Measurements from ENCODE around the gene GPC5. TPM values are rescaled to one million over a fixed set of nuclear protein-coding genes. Genes with fewer than 3 reads are reported as not detected.

The GPC5 gene
- total RNA-seq, 1 experiment from 2014 or later, result 0.15 TPM

DNA sequence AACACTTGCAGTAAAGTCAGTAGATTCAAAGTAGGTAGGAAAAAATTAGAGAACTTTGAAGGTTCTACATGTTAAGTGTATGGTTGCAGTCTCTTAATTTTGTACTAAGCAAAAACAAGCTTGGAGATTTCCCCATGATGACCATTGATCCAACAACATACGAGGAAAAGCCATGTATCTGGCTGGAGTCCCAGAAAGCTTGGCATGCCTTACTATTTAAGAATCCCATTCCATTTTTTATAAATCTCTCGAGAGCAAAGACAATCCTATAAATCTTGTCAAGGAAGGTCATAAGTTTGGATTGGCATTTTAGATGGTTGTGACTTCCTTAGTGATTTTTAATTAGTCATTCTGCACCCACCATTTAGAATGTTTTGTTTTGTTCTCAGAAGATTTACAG lies 495.9 kb downstream of the GPC5 start:
- no peaks in the 10 kb centered on the region for H3K23me2 ChIP-seq (ENCODE audit: insufficient read length, low read depth, low read length, poor library complexity, severe bottlenecking)
- no peak overlapping the region for H3K23ac ChIP-seq (ENCODE audit: insufficient read length, low read depth, low read length)
- H4K8ac ChIP-seq (replicated peaks; ENCODE audit: insufficient read length, low read depth, low read length), result no peak overlapping the region
- no peaks in the 10 kb centered on the region for H3K79me2 ChIP-seq (ENCODE audit: insufficient read depth, low read length)
- H3K27me3 ChIP-seq (ENCODE audit: insufficient read depth, low read length), result no peaks in the 10 kb centered on the region
- no peak overlapping the region for H3K14ac ChIP-seq (ENCODE audit: insufficient read depth, low read length)
- H4K91ac ChIP-seq (ENCODE audit: insufficient read length, low read depth, low read length), result no peak overlapping the region
- no peak overlapping the region for H3K18ac ChIP-seq (ENCODE audit: insufficient read length, low read depth, low read length)
- H3K36me3 Mint-ChIP-seq (ENCODE audit: insufficient read depth in 1 of 3, low read depth in 3 of 3), result no peaks in the 10 kb centered on the region
- no peak overlapping the region for H2BK5ac ChIP-seq (ENCODE audit: insufficient read length, low read length)
- H3K4me2 ChIP-seq (ENCODE audit: insufficient read depth, insufficient read length, low read length), result no peak overlapping the region
- H3K27ac Mint-ChIP-seq, result no peak overlapping the region
- H4K20me1 ChIP-seq (ENCODE audit: control insufficient read depth, insufficient read depth, insufficient read length), result no peaks in the 10 kb centered on the region
- no peaks in the 10 kb centered on the region; the same call in 1 of the 2 replicates for H3K27me3 Mint-ChIP-seq (ENCODE audit: low read depth)
- no peak for DNase-seq
- H2BK120ac ChIP-seq (ENCODE audit: low read depth, low read length, poor library complexity, severe bottlenecking), result no peak overlapping the region
- H2AFZ ChIP-seq (ENCODE audit: low read length), result no peak overlapping the region
- no peaks in the 10 kb centered on the region for H3K4me1 Mint-ChIP-seq
- peaks cover 0 to 2% of the 10 kb centered on the region in 2 experiments; a peak in 1 of 5 replicates for H3K9me3 Mint-ChIP-seq
- WGBS (ENCODE audit: extremely low coverage, insufficient read length, low lambda C conversion rate), result no CpG with 5 or more reads among the region's 2 CpGs
- no peaks in the 10 kb centered on the region for H3K4me1 ChIP-seq (ENCODE audit: insufficient read depth, low read length)
- H3K9ac ChIP-seq (ENCODE audit: extremely low read depth, insufficient read length, low read length), result no peak overlapping the region
- no peak overlapping the region for H2AK5ac ChIP-seq (ENCODE audit: insufficient read length, low read length)
- no peak overlapping the region for H3K27ac ChIP-seq (ENCODE audit: insufficient read length, low read depth, low read length)
- H2BK20ac ChIP-seq (ENCODE audit: low read depth, low read length, poor library complexity, severe bottlenecking), result no peak overlapping the region
- no peak overlapping the region for H3T11ph ChIP-seq (ENCODE audit: low read length)
- H2BK12ac ChIP-seq (ENCODE audit: insufficient read length, low read depth, low read length), result no peak overlapping the region
- H4K5ac ChIP-seq (ENCODE audit: insufficient read length, low read depth, low read length), result no peak overlapping the region
- H3K4ac ChIP-seq (ENCODE audit: low read depth, low read length), result no peak overlapping the region
- H3K79me1 ChIP-seq (ENCODE audit: insufficient read depth, low read depth, low read length, poor library complexity, severe bottlenecking), result no peaks in the 10 kb centered on the region
- no peaks in the 10 kb centered on the region for H3K9me3 ChIP-seq (ENCODE audit: control insufficient read depth, low read depth, low read length)
- no peak overlapping the region for H3K56ac ChIP-seq (ENCODE audit: insufficient read length, low read depth, low read length)
- TF ChIP-seq, protein P1, sequence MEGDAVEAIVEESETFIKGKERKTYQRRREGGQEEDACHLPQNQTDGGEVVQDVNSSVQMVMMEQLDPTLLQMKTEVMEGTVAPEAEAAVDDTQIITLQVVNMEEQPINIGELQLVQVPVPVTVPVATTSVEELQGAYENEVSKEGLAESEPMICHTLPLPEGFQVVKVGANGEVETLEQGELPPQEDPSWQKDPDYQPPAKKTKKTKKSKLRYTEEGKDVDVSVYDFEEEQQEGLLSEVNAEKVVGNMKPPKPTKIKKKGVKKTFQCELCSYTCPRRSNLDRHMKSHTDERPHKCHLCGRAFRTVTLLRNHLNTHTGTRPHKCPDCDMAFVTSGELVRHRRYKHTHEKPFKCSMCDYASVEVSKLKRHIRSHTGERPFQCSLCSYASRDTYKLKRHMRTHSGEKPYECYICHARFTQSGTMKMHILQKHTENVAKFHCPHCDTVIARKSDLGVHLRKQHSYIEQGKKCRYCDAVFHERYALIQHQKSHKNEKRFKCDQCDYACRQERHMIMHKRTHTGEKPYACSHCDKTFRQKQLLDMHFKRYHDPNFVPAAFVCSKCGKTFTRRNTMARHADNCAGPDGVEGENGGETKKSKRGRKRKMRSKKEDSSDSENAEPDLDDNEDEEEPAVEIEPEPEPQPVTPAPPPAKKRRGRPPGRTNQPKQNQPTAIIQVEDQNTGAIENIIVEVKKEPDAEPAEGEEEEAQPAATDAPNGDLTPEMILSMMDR (conservative IDR thresholded peaks at IDR 0.05), result no peak
- H3K4me3 Mint-ChIP-seq, result no peak overlapping the region
- no peak overlapping the region for H2BK15ac ChIP-seq (ENCODE audit: low read depth, low read length)

Data from H9 (cell line).